Lower lobe of right lung (tissue), 2 donors: Measurements from ENCODE around the gene GATA3. TPM values are rescaled to one million over a fixed set of nuclear protein-coding genes. Genes with fewer than 3 reads are reported as not detected.

Experiments used
- ATAC-seq, 2 donors: fragments of 200-7000 bp; cut with Tn5 transposase; one replicate each; pipeline ENCODE4 v1.9.1; 2020 to 2022; ENCODE audit warnings: mild to moderate bottlenecking in 2 of 2, moderate library complexity in 2 of 2
- DNase-seq: peaks from one replicate; pipeline ENCODE4 v3.0.0-alpha.2; 2020
- H3K27ac ChIP-seq: fragments of 200-600 bp; one replicate; pipeline ENCODE4 v1.8.0; 2022
- H3K27me3 ChIP-seq: fragments of 200-600 bp; one replicate; pipeline ENCODE4 v1.8.0; 2022; ENCODE audit warnings: low read depth
- H3K36me3 ChIP-seq: fragments of 200-600 bp; one replicate; pipeline ENCODE4 v1.8.0; 2022; ENCODE audit warnings: mild to moderate bottlenecking
- H3K4me1 ChIP-seq: fragments of 200-600 bp; one replicate; pipeline ENCODE4 v1.8.0; 2022
- H3K4me3 ChIP-seq: fragments of 200-600 bp; one replicate; pipeline ENCODE4 v1.8.0; 2022; ENCODE audit warnings: mild to moderate bottlenecking
- H3K9me3 ChIP-seq: fragments of 200-600 bp; one replicate; pipeline ENCODE4 v1.8.0; 2022
- CTCF ChIP-seq: fragments of 200-600 bp; IDR thresholded peaks from one replicate; pipeline ENCODE4 v1.8.0; 2022; ENCODE audit warnings: antibody characterized with exemption, mild to moderate bottlenecking
- intact Hi-C: fragments of 100-400 bp; cut with DNase I; formaldehyde crosslinking; loops from one replicate; pipeline ENCODE4 v1.11.0; 2022
- total RNA-seq: library from RNA; stranded (reverse); fragmentation: NEBNext Ultra II Directional; extraction: Animal tissue kit (Norgen Biotek cat#: 25700); gene quantifications from one replicate; pipeline ENCODE4 v1.2.1, GENCODE V29; 2021
- donor health status: DM: no; HTN: yes; CAD: no; lungs with severe emphysema.

Gene GATA3
- total RNA-seq, 1 donor from 2014 or later = 4.6 TPM

DNA sequence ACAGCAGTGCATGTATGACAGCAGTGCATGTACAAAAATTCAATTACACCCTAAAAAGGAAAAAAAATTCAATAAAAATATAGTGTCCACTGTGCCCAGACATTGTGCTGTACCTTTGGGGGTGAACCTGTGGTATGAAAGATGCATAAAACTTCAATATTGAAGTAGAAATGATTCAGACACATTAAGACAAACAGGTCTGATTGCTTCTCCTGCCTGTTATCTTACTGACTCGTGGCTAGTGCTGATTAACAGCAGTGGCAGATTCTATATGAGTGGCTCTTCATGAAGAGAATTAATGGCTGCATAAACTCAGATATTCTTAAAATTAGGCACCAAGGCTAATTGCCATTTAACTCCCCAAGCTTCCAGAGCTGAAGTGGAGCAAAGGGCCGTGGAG lies 37.9 kb downstream of the GATA3 start:
- Histone ChIP-seq H3K4me3 (no peak overlapping the region), H3K4me1 (no peaks in the 10 kb centered on the region), H3K27ac (no peak overlapping the region), H3K36me3 (no peaks in the 10 kb centered on the region), H3K9me3 (no peaks in the 10 kb centered on the region), H3K27me3 (no peaks in the 10 kb centered on the region)
- ATAC-seq = no peak
- no peak for TF ChIP-seq CTCF
- DNase-seq = no peak
- intact Hi-C loops = no loop called here

GRCh38 chr10:8095959-8096358 lies 41.5 kb downstream of the GATA3 start:
- Histone ChIP-seq H3K27ac (no peak overlapping the region), H3K4me3 (no peak overlapping the region), H3K4me1 (no peaks in the 10 kb centered on the region), H3K9me3 (no peaks in the 10 kb centered on the region), H3K36me3 (no peaks in the 10 kb centered on the region), H3K27me3 (no peaks in the 10 kb centered on the region)
- DNase-seq = no peak
- TF ChIP-seq CTCF = no peak
- ATAC-seq = no peak
- intact Hi-C loops = no loop called here

- no peaks in the 10 kb centered on the region for H3K27me3 ChIP-seq
- intact Hi-C loops = no loop called here
- DNase-seq (no peak), ATAC-seq (no peak)
- TF ChIP-seq CTCF = no peak
- H3K36me3 ChIP-seq = no peaks in the 10 kb centered on the region
- H3K4me3 ChIP-seq = no peak overlapping the region
- no peaks in the 10 kb centered on the region for H3K9me3 ChIP-seq
- H3K27ac ChIP-seq = no peak overlapping the region
- H3K4me1 ChIP-seq = no peaks in the 10 kb centered on the region
These were observed 42.4 kb downstream of the GATA3 start for GRCh38 chr10:8096931-8097330.

DNA sequence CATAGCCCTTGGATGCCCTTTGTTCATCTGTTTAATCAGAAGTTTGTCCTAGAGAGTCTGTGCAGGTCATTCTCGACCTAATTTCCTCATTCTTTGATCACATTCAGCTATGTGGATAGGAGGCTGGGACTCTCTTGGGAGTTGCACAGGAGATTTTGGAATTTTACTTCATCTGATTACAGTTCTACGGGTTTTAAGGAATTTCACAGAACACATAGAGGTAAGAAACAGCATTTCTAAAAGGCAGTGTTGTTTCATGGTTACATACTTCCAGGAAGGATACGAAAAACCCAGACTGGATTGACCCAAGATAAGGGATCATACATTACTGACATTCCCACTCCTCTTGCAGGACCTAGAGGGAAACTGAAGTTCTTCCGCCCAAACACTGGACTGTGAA lies 45.9 kb downstream of the GATA3 start:
- Histone ChIP-seq H3K27me3 (peaks cover 4% of the 10 kb centered on the region), H3K9me3 (no peaks in the 10 kb centered on the region), H3K4me1 (peaks cover 8% of the 10 kb centered on the region), H3K4me3 (no peak overlapping the region), H3K27ac (no peak overlapping the region), H3K36me3 (no peaks in the 10 kb centered on the region)
- DNase-seq = no peak
- TF ChIP-seq CTCF = no peak
- intact Hi-C loops = no loop called here
- no peak for ATAC-seq

DNA sequence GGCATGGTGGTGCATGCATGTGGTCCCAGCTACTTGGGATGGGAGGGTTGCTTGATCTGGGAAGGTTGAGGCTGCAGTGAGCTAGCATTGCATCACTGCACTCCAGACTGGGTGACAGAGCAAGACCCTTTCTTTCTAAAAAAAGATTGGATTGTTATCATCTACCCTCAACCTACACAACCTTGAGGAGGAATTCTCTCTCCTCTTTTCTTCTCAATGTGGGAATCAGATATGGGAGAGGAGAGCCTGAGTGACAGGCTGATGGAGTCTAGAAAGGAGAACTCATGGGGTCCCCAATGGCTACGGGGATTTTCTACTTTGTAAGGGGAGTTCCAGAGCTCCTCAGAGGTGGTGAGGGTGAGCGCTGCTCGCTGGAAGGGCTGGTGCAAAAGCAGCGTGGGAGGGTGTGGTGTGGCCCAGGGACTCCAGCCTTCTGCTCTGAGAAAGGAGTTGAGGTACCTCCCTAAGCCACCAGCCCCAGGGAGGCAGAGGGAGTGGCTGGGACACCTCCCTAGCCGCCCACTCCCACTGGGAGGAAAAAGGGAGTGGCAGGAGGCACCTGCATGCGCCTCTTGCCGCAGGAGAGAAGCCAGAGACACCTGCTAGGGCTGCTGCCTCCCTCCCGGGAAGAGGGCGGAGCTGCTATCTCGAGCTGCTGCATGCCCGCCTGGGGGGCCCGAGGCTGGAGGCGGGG lies 48.4 kb downstream of the GATA3 start:
- Histone ChIP-seq H3K27me3 (peaks cover 4% of the 10 kb centered on the region), H3K4me1 (peaks cover 8% of the 10 kb centered on the region), H3K36me3 (no peaks in the 10 kb centered on the region), H3K4me3 (no peak overlapping the region), H3K9me3 (no peaks in the 10 kb centered on the region), H3K27ac (no peak overlapping the region)
- no peak for DNase-seq
- TF ChIP-seq CTCF = no peak
- intact Hi-C loops = no loop called here
- no peak for ATAC-seq
